ENCODE measurements around the gene SCAMP2. TPM values are rescaled to one million over a fixed set of nuclear protein-coding genes. Genes with fewer than 3 reads are reported as not detected.

SCAMP2 gene
- total and polyA plus RNA-seq, 2 of the 13 experiments (the other 11 are each of a cell fraction or from before 2014, with no cell fraction given), result 34.8 to 121 TPM

DNA sequence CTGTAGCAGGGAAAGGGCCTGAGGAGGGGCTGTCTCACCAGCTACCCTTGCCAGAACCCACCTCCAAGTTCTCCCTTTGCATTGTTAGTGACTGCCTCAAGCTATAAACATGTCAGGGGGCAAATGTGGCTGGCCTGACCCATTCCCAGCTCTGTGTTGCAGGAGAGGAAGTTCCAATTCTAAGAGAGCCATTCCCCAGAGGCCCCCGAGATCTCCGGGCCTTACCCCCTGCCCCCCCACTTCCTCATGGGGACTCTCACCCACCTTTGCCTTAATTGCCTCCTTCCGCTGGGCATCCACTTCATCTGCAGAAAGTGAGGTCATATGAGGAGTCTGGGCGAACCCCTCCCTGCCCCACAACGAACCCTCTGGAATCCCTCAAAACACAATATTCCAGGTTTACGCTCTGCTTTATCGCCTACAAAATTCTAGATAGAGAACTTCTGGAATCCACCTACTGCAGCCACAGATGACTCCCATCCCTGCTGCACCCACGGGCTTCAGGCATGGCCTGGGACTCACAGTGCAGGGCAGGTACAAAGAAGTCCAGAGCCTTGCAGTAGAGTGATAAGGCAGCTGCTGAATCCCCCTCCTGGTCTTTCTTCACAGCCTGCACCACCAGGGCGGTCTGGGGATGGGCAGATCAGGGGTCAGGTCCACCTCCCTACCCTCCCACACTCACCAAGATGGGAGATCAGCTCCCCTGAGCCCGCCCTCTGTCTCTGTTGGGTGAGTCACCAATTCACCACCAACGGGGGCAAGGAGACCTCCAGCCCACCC, 34.2 kb downstream of the SCAMP2 start (continued):
- no peak for TF ChIP-seq RBAK (CRISPR knock-in tag; IDR thresholded peaks at IDR 0.05)

- ATAC-seq (no peak), DNase-seq (ENCODE audit: low spot score) (no peak), FAIRE-seq (no peak)
- Histone ChIP-seq H3K27me3 (ENCODE audit: control insufficient read depth in 1 of 2, insufficient read depth in 2 of 2, low read length in 2 of 2) (no peaks in the 10 kb centered on the region), H2AFZ (ENCODE audit: low read length) (no peak overlapping the region), H3K79me2 (ENCODE audit: insufficient read depth, low read length) (no peaks in the 10 kb centered on the region), H3K9ac (ENCODE audit: insufficient read depth, low read depth, low read length) (no peak overlapping the region), H3K4me1 (ENCODE audit: insufficient read depth, low read length) (peaks cover 24% of the 10 kb centered on the region), H3K4me2 (ENCODE audit: low read depth, low read length) (no peak overlapping the region), H3K9me3 (ENCODE audit: low read length) (no peaks in the 10 kb centered on the region), H3K27ac (ENCODE audit: extremely low read length, insufficient read depth, low read length) (no peak overlapping the region), H3K36me3 (replicated peaks in 1 of 2; ENCODE audit: control insufficient read depth in 1 of 2, insufficient read depth in 2 of 2, low read length in 2 of 2) (peaks cover 2 to 3% of the 10 kb centered on the region in 2 experiments; a peak in 1 of 5 replicates), H3K4me3 (replicated peaks in 1 of 3; ENCODE audit: insufficient read depth in 1 of 3, low read depth in 2 of 3, low read length in 3 of 3) (no peak overlapping the region), H4K20me1 (ENCODE audit: insufficient read depth, low read length) (no peaks in the 10 kb centered on the region)
- intact Hi-C loops (cut with micrococcal nuclease; ENCODE audit: unreplicated experiment) (no loop called here), in situ Hi-C loops (cut with HindIII; ENCODE audit: extremely low pct_ligation_motif_present, low pct_unique_long_range_greater_than_20kb) (no loop called here)
- CTCF ChIA-PET (ENCODE audit: low intra/inter-chr PET ratio, low total read pairs), result interaction anchor here (1.2 kb wide), 1 partner anchor 112 kb away, joined by 4 read pairs; no protein-coding TSS in a partner anchor
- BruUV-seq (replicated peaks), result no TSS peak
- POLR2A ChIA-PET, result no interaction called here
- WGBS (ENCODE audit: low lambda C conversion rate), result 97% methylated on average over 6 of the region's 10 CpGs
- TF ChIP-seq ZNF362 (CRISPR knock-in tag; IDR thresholded peaks at IDR 0.05; ENCODE audit: borderline replicate concordance) (no peak), MED13 (CRISPR knock-in tag; IDR thresholded peaks at IDR 0.05) (no peak), ZNF33B (CRISPR knock-in tag; IDR thresholded peaks at IDR 0.05) (no peak), ZNF280B (CRISPR knock-in tag; IDR thresholded peaks at IDR 0.05; ENCODE audit: borderline replicate concordance) (no peak), ZNF670 (CRISPR knock-in tag; IDR thresholded peaks at IDR 0.05; ENCODE audit: borderline replicate concordance) (no peak), ARHGAP35 (CRISPR knock-in tag; IDR thresholded peaks at IDR 0.05; ENCODE audit: borderline replicate concordance) (no peak), POLR2AphosphoS5 (IDR thresholded peaks at IDR 0.05; ENCODE audit: low read depth, low read length) (no peak), ZNF879 (CRISPR knock-in tag; IDR thresholded peaks at IDR 0.05) (no peak), HNRNPUL1 (IDR thresholded peaks at IDR 0.05; ENCODE audit: low read depth, low read length) (no peak)
- TF ChIP-seq, protein P1, sequence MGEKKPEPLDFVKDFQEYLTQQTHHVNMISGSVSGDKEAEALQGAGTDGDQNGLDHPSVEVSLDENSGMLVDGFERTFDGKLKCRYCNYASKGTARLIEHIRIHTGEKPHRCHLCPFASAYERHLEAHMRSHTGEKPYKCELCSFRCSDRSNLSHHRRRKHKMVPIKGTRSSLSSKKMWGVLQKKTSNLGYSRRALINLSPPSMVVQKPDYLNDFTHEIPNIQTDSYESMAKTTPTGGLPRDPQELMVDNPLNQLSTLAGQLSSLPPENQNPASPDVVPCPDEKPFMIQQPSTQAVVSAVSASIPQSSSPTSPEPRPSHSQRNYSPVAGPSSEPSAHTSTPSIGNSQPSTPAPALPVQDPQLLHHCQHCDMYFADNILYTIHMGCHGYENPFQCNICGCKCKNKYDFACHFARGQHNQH (CRISPR knock-in tag; IDR thresholded peaks at IDR 0.05), result no peak
- TF ChIP-seq, protein P2, sequence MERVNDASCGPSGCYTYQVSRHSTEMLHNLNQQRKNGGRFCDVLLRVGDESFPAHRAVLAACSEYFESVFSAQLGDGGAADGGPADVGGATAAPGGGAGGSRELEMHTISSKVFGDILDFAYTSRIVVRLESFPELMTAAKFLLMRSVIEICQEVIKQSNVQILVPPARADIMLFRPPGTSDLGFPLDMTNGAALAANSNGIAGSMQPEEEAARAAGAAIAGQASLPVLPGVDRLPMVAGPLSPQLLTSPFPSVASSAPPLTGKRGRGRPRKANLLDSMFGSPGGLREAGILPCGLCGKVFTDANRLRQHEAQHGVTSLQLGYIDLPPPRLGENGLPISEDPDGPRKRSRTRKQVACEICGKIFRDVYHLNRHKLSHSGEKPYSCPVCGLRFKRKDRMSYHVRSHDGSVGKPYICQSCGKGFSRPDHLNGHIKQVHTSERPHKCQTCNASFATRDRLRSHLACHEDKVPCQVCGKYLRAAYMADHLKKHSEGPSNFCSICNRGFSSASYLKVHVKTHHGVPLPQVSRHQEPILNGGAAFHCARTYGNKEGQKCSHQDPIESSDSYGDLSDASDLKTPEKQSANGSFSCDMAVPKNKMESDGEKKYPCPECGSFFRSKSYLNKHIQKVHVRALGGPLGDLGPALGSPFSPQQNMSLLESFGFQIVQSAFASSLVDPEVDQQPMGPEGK (CRISPR knock-in tag; IDR thresholded peaks at IDR 0.05), result no peak
- TF ChIP-seq, protein P3, sequence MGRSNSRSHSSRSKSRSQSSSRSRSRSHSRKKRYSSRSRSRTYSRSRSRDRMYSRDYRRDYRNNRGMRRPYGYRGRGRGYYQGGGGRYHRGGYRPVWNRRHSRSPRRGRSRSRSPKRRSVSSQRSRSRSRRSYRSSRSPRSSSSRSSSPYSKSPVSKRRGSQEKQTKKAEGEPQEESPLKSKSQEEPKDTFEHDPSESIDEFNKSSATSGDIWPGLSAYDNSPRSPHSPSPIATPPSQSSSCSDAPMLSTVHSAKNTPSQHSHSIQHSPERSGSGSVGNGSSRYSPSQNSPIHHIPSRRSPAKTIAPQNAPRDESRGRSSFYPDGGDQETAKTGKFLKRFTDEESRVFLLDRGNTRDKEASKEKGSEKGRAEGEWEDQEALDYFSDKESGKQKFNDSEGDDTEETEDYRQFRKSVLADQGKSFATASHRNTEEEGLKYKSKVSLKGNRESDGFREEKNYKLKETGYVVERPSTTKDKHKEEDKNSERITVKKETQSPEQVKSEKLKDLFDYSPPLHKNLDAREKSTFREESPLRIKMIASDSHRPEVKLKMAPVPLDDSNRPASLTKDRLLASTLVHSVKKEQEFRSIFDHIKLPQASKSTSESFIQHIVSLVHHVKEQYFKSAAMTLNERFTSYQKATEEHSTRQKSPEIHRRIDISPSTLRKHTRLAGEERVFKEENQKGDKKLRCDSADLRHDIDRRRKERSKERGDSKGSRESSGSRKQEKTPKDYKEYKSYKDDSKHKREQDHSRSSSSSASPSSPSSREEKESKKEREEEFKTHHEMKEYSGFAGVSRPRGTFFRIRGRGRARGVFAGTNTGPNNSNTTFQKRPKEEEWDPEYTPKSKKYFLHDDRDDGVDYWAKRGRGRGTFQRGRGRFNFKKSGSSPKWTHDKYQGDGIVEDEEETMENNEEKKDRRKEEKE (IDR thresholded peaks at IDR 0.05), result no peak
These were observed 35.0 kb downstream of the SCAMP2 start for GRCh38 chr15:74838137-74838516.

Measured in HepG2 (cell line).